GM15510 (cell line): ENCODE results near the gene MYL7.

Source experiments
- POLR2A ChIP-seq: IDR thresholded peaks from 3 replicates; pipeline ENCODE4 v1.6.1; 2011; ENCODE audit warnings: borderline replicate concordance; ENCODE audit not compliant: insufficient read length; ENCODE audit errors: extremely low read depth

The MYL7 gene

DNA sequence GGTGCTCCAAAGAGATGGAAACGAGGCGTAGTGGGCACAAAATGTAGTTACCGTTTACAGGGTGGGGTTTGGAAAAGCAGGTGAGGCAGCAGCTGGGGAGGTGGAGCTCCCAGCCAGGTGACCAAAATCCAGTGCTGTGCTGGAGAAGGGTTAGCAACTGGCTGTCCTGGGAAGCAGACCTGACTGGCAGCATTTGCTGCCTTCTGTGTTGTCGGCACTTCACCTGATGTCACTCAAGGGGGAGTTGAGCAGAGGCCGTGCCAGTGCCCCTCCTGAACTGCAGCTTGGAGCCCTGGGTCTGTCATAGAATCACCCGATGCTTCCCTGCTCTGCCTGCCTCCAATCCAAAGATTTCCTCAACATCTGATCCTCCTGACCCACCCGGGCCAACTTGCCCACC, 35.4 kb upstream of the MYL7 start:
- TF ChIP-seq POLR2A: no peak

DNA sequence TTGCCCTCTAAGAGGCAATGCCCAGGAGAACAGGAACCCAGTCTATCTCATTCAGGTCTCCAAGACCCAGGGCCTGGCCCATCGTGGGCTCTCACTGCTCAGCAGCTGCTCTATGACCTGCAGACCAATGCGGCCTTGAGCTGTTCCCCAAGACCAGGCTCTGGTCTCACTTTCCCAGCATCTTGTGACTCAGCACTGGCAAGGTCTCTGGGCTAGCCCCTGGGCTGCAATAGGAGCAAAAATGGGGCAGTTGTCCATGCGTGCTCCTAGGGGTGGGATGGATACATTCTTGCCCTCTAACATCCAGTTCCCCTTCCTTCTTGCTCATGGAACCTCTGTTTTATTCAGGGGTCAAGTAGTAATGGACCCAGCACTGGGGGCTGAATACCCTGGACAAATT, 34.6 kb upstream of the MYL7 start:
- no peak for TF ChIP-seq POLR2A

DNA sequence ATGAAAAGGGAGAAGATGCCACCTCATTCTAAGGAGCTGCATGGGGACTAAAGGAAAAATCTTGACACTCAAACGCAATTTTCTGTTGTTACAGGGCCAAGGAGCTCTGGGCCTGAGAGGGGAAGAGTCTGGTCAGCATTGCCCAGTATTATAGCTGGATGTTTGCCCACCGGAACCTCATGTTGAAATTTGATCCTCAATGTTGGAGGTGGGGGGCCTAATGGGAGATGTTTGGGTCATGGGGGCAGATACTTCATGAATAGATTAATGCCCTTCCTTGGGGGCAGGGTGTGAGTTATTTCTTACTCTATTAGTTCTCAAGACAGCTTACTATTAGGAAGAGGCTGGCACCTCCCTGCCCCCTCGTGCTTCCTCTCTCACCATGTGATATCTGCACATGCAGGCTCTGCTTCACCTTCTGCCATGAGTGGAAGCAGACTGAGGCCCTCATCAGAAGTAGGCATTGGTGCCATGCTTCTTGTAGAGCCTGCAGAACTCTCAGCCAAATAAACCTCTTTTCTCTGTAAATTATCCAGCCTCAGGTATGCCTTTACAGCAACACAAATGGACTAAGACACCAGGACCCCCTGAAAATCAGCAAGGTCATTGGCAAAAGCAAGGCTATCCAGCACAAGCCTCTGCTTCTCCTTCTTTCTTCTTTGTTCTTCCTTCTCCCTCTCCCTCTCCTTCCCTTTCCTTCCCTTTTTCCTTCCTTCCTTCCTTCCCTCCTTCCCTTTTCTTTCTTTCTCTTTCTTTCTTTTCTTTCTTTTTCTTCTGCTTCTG, 33.0 kb upstream of the MYL7 start:
- no peak for TF ChIP-seq POLR2A

DNA sequence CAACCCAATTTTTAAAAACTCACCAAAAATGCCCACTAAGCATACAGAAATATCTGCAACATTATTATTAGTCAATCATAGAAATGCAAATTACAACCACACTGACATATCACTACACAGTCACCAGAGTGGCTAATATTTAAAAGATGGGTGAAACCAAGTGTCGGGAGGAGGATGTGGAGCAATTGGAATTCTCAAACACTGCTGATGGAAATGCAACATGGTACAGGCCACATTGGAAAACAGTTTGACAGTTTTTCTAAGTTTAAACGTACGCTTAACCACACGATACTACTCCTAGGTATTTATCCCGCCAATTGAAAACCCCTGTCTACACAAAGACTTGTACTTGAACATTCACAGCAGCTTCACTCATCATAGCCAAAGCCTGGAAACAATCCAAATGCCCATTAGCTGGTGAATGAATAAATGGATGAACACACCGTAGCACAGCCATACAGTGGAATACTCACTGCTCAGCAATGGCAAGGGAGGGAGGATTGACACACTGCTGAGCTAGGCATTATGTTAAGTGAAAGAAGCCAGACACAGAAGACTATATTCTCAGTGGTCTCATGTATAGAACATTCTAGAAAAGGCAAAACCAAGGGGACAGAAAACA, 31.8 kb upstream of the MYL7 start:
- TF ChIP-seq POLR2A: no peak

DNA sequence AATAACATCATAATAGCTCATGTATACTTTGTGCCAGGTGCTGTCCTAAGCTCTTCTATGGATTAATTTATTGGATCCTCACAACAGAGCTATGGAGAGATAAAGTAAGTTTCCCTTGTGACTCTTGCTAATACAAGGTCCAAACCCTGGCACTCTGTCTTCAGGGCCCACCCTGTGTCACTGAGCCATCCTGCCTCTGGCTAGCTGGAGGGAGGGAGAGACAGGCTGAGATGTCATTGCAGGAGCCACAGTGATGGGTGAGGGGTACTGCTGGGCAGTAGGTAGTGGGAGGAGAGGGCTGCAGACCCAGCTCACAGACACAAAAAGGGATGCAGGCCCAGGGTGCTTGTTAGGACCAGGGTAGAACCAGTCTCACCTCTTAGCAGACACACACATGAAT, 31.2 kb upstream of the MYL7 start:
- TF ChIP-seq POLR2A: no peak

DNA sequence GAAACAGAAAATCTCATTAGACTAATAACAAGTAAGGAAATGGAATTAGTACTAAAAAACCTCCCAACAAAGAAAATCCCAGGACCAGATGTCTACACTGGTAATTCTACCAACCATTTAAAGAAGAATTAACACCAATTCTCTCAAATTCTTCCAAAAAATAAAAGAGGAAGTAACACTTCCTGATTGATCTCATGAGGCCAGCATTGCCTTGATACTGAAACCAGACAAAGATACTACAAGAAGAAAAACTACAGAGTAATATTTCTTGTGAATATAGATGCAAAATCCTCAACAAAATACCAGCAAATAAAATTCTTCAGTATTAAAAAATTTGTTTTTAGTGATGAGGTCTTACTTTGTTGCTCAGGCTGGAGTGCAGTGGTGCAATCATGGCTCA, 26.8 kb upstream of the MYL7 start:
- TF ChIP-seq POLR2A: no peak

DNA sequence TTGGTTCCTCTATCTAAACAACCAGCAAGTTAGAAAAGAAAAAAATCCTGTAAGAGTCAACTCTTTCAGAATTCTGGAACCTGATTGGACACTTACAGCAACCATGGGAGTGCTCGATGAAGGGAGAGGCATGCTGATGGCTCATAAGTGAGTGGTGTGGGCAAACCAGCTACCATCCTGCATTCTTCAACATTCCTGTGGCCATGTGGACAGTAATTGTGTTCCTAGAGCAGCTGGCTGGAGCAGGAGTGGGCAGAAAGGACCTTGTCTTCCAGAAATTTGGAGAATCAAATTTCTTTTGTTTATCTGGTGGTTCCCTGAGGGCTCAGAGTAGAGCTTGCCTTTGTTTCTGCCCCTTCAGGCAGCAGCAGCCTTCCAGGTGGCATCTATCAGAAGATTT, 22.5 kb upstream of the MYL7 start:
- no peak for TF ChIP-seq POLR2A

DNA sequence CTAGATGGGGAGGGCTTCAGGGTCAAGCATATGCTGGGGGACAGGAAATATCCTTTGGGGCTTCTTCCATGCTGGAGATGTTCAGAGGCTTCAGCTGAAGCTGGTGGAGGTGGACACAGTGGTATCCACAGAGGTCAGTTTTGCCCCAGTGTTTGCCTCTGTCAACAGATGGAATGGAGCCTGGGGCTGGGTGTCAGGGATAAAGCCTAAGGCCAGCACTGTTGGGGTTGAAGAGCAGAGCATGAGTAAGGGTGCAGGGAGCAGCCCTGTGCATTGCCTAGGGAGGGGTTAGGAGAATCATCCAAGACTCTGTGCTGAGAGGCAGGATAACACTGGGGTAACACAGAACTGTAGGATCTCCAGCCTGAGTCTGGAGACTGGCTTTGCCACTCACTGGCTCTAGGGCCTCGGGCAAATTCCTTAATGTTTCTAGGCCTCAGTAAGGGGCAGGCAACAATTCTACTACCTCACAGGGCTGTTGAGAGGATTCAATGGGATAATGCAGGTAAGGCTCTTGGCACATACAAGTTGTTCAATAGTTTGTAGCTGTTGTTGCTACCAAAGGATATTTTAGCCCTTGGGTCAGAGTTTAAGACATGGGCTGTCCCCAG, 21.8 kb upstream of the MYL7 start:
- TF ChIP-seq POLR2A: no peak

DNA sequence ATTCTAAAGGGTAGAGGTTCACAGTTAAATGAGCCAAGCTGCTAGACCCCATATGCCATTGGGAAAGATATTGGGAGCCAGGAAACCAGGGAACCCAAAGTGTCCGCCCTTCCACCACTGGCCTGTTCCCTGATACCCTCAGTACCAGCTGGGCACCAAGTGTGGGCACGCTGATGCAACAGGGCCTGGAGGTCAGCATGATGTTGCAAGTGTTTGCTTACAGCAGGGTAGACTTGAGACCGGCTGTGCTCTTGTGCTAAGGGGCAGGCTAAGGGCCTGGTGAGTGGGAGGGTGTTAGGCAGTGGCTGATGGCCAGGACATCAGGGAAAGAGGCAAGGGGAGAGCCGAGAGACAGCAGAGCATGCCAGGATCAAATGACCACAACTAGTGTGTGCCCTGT, 21.0 kb upstream of the MYL7 start:
- no peak for TF ChIP-seq POLR2A

DNA sequence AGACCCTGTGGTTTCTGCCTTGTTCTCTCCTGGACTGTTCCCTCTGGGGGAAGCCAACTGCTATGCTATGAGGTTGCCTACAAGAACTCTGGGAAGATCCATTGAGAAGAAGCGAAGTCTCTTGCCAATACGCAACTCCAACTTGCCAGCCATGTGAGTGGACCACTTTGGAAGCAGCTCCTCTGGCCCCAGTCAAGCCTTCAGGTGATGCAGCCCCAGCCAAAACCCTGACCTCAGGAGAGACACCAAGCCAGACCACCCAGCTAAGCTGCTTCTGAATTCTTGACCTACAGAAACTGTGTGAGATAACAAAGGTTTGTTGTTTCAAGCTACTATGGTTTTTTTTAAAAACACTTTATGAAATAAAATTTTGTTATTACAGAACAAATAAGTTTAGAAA, 20.2 kb upstream of the MYL7 start:
- no peak for TF ChIP-seq POLR2A

DNA sequence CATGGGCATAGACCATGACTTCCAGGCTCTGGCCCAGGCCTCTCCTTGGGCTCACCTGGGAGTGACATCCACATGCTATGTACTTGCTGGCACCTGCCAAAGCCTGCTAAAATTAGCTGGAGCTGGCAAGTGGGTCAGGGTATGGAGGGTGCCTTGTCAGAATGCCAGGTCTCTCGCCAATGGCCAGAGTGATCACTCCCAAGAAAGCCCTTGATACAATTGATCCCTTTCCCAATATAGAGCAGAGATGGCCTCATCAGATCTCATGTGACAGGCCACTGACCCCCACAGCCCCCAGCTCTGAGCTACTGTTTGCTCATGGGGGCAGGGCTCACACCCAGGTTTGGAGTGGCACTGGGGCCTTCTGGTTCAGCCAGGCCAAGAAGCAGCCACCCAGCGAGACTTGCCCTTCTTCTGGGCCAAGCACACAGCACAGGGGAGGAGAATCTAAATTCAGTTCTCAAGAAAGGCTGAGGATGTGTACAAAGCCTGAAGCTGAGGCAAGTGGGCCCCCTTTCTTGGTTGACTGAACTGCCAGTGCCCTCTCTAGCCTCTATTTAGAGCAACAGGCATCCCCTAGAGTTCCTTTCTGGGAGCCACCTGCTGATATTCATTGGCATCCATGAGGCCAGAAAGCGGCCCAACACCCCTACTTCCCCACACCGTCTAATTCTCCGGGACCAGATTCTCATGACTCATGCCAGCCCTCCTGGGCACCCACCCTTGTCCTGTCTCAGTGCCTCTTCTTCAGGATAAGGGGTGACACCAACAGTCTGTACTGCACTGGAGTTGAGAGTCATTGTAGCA, 18.9 kb upstream of the MYL7 start:
- TF ChIP-seq POLR2A: no peak

DNA sequence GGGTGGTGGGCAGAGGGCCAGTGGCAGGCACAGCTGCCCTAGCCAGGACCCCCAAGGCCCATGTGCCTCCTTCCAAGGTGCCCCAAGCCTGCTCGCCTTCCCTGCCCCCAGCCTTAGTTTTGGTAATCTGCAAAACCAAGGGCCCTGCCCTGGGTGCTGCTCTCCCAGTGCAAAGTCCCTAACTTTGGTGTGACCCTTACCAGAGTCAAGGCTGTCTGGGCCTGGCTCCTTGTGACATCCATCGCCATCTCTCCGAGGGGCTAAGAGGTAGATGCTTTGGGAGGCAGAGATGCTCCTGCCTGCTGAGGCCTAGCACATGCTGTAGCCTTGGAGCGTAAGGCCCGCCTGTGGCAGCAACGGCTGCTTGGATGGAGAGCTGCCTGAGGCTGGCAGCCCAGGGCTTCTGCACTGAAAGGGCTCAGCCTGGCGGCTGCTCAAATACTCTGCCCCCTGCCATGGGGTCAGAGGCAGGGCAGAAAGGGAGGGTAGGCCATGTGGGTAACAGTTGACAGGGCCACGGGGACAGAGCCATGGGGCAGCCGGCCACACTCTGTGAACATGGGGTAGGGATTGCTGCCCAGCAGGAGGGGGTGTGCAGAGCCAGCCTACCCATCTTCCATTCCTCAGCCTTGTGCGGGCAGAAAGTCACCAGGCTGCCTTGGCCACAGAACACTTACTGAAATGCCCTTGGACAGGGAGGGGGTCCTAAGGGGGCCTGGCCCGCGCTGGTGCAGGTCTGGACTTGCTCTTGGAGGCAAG, 17.9 kb upstream of the MYL7 start:
- TF ChIP-seq POLR2A: no peak

DNA sequence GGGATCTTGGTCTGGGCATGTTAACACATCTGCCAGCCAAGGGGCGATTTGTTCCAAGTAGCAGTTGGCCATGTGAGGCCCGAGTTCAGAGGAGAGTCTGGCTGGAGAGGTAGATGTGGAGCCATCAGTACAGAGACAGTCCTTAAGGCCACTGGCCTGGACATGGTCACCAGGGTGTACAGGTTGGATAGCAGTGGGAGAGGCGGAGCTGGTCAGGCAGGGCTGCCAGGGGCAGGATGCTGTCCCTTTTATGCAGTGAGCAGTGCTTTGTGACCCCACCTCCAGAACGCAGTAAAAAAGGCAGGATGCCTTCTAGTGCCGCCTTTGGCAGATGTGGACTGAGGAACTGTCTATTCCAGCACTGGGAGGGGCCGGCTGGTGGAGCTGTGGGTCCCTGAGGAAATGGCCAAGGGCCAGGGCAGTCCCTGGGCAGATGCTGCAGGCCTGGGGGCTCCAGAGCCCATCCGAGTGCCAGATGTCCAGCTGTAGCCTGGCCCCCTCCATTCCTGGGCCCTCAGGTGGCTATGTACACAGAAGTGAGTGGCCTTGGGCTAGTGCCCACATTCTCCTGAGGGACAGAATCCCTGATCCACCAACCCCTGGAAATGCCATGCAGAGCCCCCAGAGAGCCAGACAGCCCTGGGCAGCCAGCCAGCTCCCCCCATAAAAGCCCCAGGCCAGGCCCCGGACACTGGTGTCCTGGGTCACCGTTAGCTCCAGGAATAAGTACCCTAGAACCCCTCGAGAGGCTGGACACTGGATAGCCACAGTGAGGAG, 17.2 kb upstream of the MYL7 start:
- no peak for TF ChIP-seq POLR2A

DNA sequence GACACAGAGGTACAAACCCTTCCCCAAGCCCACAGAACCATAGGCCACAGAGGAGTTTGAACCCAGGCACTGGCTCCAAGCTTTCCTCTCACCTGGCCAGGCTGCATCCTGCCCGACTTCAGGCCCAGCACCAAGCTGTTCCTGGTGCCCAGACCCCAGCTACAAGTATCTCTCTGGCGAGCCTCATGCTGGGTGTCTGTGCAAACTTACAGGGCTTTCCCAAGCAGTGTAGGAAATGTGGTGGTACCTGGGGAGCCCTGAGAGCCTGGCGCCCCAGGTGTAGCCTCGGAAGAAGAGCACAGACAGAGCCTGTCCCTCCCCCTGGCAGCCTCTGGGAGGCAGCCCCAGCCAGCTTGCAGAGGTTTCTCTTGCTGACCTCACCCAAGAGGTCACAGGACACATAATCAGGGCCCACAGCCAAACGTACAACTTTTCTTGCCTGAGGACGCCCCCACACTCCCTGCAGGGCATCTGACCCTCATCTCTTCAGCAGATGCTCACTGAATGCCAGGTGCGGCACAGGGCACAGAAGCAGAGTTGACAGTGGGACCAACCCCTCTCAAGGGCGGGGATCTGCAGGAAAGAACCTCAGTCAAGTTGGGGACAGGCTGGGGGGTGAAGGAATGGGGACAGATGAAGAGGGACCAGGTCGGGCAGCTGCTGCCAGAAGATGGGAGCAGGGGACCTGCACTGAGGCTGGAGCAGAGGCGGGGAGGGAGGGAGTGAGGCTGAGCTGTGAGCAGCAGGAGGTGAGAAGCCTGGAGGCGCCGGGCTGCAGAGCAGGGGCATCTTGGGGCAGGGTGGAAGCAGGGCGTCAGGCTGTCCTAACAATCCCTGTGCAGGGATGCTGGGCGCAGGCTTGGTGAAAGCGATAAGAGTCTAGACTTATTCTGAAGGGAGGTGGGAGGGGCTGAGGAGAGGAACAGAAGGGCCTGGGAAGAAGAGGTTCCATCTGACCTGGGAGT, 16.3 kb upstream of the MYL7 start:
- TF ChIP-seq POLR2A: no peak
